HepG2 (cell line): ENCODE data around the gene PRMT5. TPM values are rescaled to one million over a fixed set of nuclear protein-coding genes. Genes with fewer than 3 reads are reported as not detected.

Experiments
- CREM ChIP-seq, 2 experiments: sonication (generic) in 1 of 2; formaldehyde crosslinking in 1 of 2; IDR thresholded peaks; 2 replicates each; pipeline versions ENCODE4 v1.4.0 to v1.6.1; 2016 to 2020; ENCODE audit warnings: antibody characterized with exemption in 1 of 2, mild to moderate bottlenecking in 1 of 2, missing genetic modification reagents in 1 of 2
- HMG20B ChIP-seq: conservative IDR thresholded peaks from 2 replicates; pipeline ENCODE4 v1.6.1; 2016; ENCODE audit warnings: missing genetic modification reagents, missing compliant biosample characterization
- HMGXB4 ChIP-seq, 2 experiments: sonication (generic) in 1 of 2; formaldehyde crosslinking in 1 of 2; IDR thresholded peaks; 2 replicates each; pipeline versions ENCODE4 v1.4.0 to v1.6.1; 2018 to 2020; ENCODE audit warnings: missing genetic modification reagents in 2 of 2, borderline replicate concordance in 1 of 2, low read depth in 1 of 2, mild to moderate bottlenecking in 1 of 2, missing biosample characterization in 1 of 2
- IKZF5 ChIP-seq: IDR thresholded peaks from 2 replicates; pipeline ENCODE4 v1.6.1; 2018; ENCODE audit warnings: missing genetic modification reagents, mild to moderate bottlenecking, missing compliant biosample characterization
- MTA3 ChIP-seq: sonication (generic); formaldehyde crosslinking; IDR thresholded peaks from 2 replicates; pipeline ENCODE4 v1.4.0; 2020; ENCODE audit warnings: missing genetic modification reagents
- PATZ1 ChIP-seq: sonication (generic); formaldehyde crosslinking; IDR thresholded peaks from 2 replicates; pipeline ENCODE4 v1.4.0; 2020; ENCODE audit warnings: missing genetic modification reagents
- TMF1 ChIP-seq: sonication (generic); formaldehyde crosslinking; IDR thresholded peaks from 2 replicates; pipeline ENCODE4 v1.8.1; 2022; ENCODE audit warnings: low read depth, missing genetic modification reagents
- ZFP62 ChIP-seq: sonication (generic); formaldehyde crosslinking; IDR thresholded peaks from 2 replicates; pipeline ENCODE4 v1.4.0; 2020; ENCODE audit warnings: missing genetic modification reagents
- ZFYVE20 ChIP-seq: sonication (generic); formaldehyde crosslinking; IDR thresholded peaks from 2 replicates; pipeline ENCODE4 v1.8.0; 2023; ENCODE audit warnings: low read depth, mild to moderate bottlenecking, moderate library complexity, missing genetic modification reagents, borderline replicate concordance
- ZKSCAN5 ChIP-seq: sonication (generic); formaldehyde crosslinking; IDR thresholded peaks from 2 replicates; pipeline ENCODE4 v1.5.1; 2020; ENCODE audit warnings: mild to moderate bottlenecking, missing genetic modification reagents
- ZNF264 ChIP-seq: sonication (generic); formaldehyde crosslinking; IDR thresholded peaks from 2 replicates; pipeline ENCODE4 v1.4.0; 2020; ENCODE audit warnings: missing genetic modification reagents
- ZNF317 ChIP-seq: sonication (generic); formaldehyde crosslinking; IDR thresholded peaks from 2 replicates; pipeline ENCODE4 v1.5.0; 2020; ENCODE audit warnings: mild to moderate bottlenecking, missing genetic modification reagents
- ZNF563 ChIP-seq: sonication (generic); formaldehyde crosslinking; IDR thresholded peaks from 2 replicates; pipeline ENCODE4 v1.8.0; 2022; ENCODE audit warnings: mild to moderate bottlenecking, moderate library complexity, missing genetic modification reagents
- ZNF580 ChIP-seq: IDR thresholded peaks from 2 replicates; pipeline ENCODE4 v1.6.1; 2016; ENCODE audit warnings: low read depth, borderline replicate concordance
- ZNF644 ChIP-seq: IDR thresholded peaks from 2 replicates; pipeline ENCODE4 v1.6.1; 2016; ENCODE audit warnings: low read depth
- ZNF710 ChIP-seq: sonication (generic); formaldehyde crosslinking; IDR thresholded peaks from 2 replicates; pipeline ENCODE4 v1.5.0; 2020; ENCODE audit warnings: mild to moderate bottlenecking, missing genetic modification reagents, borderline replicate concordance
- ZZZ3 ChIP-seq: sonication (generic); formaldehyde crosslinking; IDR thresholded peaks from 2 replicates; pipeline ENCODE4 v1.4.0; 2020; ENCODE audit warnings: missing genetic modification reagents, mild to moderate bottlenecking, borderline replicate concordance
- polyA plus RNA-seq, 8 experiments: library from polyadenylated mRNA; depleted of rRNA in 3 of 8; stranded (reverse) in 7 of 8; unstranded in 1 of 8; fragments of >200 nt; fragmentation: Illumina TruSeq in 4 of 8; extraction: Trizol in 4 of 8; gene quantifications; 2 replicates each; pipeline versions ENCODE4 v1.2.1 to v1.2.3, GENCODE V29; 2011 to 2016; ENCODE audit warnings: low read depth in 4 of 8, missing spikeins in 1 of 8, mixed read lengths in 1 of 8; ENCODE audit not compliant: insufficient read depth in 1 of 8
- total RNA-seq, 5 experiments: library from RNA; depleted of rRNA; stranded (reverse); fragments of >200 nt; fragmentation: Illumina TruSeq; extraction: Trizol; gene quantifications; 2 replicates each; pipeline ENCODE4 v1.2.3, GENCODE V29; 2016; ENCODE audit warnings: low read depth in 1 of 5
- TF ChIP-seq, protein P1 (sequence below): sonication (generic); formaldehyde crosslinking; IDR thresholded peaks from 2 replicates; pipeline ENCODE4 v1.4.0; 2020; ENCODE audit warnings: missing genetic modification reagents

Gene PRMT5
- total and polyA plus RNA-seq, 2 of the 13 experiments (the other 11 are each of a cell fraction or from before 2014, with no cell fraction given): 210 to 354 TPM

DNA sequence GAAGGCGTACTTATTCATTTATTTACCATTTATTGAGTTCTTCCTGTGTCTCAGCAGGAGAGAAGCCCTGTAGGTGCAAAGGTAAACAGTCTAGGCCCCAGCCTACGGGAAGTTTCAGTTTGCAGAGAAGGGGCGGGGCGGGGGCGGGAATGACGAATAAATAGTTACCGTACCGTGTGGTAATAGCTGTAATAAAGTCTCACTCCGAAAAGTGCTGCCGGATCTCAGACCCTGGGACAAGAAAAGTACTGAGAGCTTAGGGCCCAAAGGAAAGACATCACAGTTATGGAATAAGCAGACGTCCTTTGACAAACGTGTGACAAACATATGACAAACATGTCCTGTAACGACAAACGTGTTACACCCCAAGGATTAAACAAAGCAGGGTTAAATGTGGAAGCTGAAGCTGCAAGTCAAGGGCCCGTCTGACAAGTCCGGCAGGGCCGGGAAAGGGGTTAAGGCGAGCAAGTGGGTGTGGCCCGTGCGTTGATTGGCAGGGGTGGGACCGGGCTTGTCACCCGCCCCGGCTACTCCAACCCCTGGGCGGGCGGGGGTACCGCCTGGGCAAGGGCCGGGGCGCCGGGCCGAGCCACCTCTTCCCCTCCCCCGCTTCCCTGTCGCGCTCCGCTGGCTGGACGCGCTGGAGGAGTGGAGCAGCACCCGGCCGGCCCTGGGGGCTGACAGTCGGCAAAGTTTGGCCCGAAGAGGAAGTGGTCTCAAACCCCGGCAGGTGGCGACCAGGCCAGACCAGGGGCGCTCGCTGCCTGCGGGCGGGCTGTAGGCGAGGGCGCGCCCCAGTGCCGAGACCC is 57.7 kb downstream of the PRMT5 start, which contains the start of gene LRP10 (continued):
- no peak; the same call in 1 of the 2 replicates for TF ChIP-seq ZNF580 (CRISPR knock-in tag)
- no peak; the same call in 1 of the 2 replicates for TF ChIP-seq ZFP62 (CRISPR knock-in tag)
- TF ChIP-seq, protein P1, sequence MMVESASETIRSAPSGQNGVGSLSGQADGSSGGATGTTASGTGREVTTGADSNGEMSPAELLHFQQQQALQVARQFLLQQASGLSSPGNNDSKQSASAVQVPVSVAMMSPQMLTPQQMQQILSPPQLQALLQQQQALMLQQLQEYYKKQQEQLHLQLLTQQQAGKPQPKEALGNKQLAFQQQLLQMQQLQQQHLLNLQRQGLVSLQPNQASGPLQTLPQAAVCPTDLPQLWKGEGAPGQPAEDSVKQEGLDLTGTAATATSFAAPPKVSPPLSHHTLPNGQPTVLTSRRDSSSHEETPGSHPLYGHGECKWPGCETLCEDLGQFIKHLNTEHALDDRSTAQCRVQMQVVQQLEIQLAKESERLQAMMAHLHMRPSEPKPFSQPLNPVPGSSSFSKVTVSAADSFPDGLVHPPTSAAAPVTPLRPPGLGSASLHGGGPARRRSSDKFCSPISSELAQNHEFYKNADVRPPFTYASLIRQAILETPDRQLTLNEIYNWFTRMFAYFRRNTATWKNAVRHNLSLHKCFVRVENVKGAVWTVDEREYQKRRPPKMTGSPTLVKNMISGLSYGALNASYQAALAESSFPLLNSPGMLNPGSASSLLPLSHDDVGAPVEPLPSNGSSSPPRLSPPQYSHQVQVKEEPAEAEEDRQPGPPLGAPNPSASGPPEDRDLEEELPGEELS: peak; percentile 96
- TF ChIP-seq HMG20B (CRISPR knock-in tag): peak; percentile 61
- TF ChIP-seq ZNF644: 0 out of 2 replicates have a peak, but pooled peaks have one; percentile 31
- peak; percentile 96 for TF ChIP-seq ZNF563 (CRISPR knock-in tag)
- peak; percentile 81; the same call in 1 of the 2 replicates for TF ChIP-seq MTA3 (CRISPR knock-in tag)
- no peak for TF ChIP-seq ZFYVE20 (CRISPR knock-in tag)
- peak; percentile 95 to 97 for TF ChIP-seq HMGXB4 (CRISPR knock-in tag; IDR thresholded peaks at IDR 0.05; ENCODE audit: borderline replicate concordance in 1 of 2, low read depth in 1 of 2)
- peak; percentile 82 for TF ChIP-seq PATZ1 (CRISPR knock-in tag)
- TF ChIP-seq TMF1: peak; percentile 93; the same call in 1 of the 2 replicates
- TF ChIP-seq CREM (IDR thresholded peaks at IDR 0.05): peak; percentile 83
- no peak for TF ChIP-seq CREM (CRISPR knock-in tag; IDR thresholded peaks at IDR 0.05)
- TF ChIP-seq IKZF5: peak; percentile 83
- TF ChIP-seq ZZZ3 (CRISPR knock-in tag): peak; percentile 87; the same call in 1 of the 2 replicates
- peak; percentile 88; the same call in 1 of the 2 replicates for TF ChIP-seq ZNF317 (CRISPR knock-in tag)
- no peak; the same call in 1 of the 2 replicates for TF ChIP-seq ZKSCAN5
- TF ChIP-seq ZNF710 (CRISPR knock-in tag): peak; percentile 65; the same call in 1 of the 2 replicates
- peak; percentile 89 for TF ChIP-seq ZNF264 (CRISPR knock-in tag)
